Limb (tissue), 2 donors: Measurements from ENCODE around the gene CFAP46.
"Not testable (repeated sequence)": the region's sequence is repeated elsewhere in the genome, so short reads cannot be mapped to it uniquely, and the experiment has no call there.

Source experiments
- DNase-seq, 2 donors: peaks; one replicate each; pipeline ENCODE4 v3.0.0-alpha.2; 2016; ENCODE audit errors: extremely low spot score in 2 of 2

CFAP46 gene

DNA sequence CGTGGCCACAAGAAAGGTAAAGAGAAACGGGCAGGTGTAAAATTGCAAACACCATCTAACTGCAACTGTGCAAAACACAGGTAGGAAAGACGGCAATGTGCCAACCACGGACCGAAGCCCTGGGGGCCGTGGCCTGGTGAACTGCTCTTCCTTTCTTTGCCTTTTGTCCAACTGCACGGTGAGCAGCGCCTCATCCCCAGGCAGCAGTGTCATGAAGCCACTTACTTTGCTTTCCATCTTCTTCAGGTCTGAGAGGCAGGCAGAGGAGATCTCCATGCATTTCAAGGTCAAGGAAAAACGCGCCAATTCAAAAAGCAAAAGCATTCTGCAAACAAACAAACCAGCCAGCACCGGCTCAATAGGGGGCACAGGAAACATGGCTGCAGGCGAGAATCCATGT, 12.9 kb downstream of the CFAP46 start:
- no peak for DNase-seq

- no peak for DNase-seq
Observed at GRCh38 chr10:132928261-132928660, 14.1 kb downstream of the CFAP46 start.

GRCh38 chr10:132927824-132928223, 14.5 kb downstream of the CFAP46 start:
- no peak for DNase-seq

DNA sequence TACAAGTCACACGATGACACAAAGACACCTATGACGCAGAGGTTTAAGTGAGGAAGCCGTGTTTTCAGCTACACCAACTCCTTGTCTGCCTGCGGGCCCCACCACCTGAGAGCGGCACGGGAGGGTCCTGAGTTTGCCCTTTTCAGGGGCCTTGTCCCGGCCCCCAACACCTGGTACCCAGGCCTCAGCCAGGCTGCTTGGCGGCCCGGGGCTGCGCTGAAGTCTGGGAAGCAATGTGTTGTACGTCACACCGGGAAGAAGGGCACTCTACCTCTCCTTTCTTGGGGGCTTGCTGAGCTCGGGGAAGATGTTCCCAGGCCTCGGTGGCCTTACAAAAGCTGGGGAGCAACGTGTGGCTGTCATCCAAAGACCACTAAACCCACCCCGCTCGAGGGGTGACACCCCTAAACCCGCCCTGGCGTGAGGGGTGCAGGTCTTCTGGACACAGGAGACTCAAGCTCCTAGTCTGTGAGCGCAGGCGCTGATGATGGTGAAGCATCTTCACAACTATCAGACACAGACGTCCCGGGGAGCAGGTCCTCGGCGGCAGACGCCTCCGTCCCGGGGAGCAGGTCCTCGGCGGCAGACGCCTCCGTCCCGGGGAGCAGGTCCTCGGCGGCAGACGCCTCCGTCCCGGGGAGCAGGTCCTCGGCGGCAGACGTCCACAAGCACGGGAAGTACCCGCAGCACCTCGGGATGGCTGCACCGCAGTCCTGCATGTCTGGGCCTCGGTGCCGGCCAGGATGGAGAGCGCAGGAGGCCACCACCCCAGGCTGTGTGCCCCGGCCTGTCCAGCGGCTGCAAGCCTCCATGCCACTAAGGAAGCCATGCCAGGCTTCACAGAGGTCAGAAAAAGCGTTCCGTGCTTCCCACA, 15.4 kb downstream of the CFAP46 start:
- no peak for DNase-seq

DNA sequence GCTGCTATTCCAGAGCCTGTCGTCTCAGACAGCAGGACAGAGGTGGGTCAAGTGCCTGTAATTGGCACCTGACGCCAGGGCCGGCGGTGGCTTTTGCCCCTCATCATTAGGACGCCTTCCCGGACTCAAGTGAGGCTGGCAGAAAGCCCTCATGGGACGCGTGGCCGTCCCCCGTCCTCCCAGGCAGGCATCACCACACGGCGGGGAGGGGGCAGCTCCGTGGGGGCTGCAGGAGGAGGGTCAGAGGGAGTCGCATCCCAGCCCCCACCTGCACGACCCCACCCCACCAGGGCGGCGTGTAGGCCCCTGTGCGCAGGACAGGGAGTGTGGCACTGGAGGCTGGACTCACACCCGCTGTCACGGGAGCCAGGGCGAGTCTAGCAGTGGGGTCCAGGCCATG, 16.3 kb downstream of the CFAP46 start:
- DNase-seq: no peak

DNA sequence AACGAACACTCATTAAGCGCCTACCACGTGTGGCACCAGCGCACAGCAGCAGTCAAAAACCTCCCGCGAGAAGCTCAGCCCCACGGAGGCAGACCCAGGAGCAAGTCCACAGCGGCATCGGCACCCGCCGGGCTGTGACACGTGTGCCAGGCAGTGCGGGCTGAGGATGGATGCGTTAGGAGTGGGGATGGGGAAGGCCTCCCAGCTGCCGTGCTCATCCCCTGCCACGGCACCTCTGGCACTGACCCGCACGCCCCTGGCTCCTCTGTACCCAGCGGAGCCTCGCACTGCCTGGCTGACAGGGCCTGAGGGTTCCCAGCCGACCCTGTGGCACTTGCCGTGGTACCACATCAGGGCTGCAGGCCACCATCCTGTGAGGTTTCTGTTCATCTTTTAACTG, 16.8 kb downstream of the CFAP46 start:
- DNase-seq: no peak

DNA sequence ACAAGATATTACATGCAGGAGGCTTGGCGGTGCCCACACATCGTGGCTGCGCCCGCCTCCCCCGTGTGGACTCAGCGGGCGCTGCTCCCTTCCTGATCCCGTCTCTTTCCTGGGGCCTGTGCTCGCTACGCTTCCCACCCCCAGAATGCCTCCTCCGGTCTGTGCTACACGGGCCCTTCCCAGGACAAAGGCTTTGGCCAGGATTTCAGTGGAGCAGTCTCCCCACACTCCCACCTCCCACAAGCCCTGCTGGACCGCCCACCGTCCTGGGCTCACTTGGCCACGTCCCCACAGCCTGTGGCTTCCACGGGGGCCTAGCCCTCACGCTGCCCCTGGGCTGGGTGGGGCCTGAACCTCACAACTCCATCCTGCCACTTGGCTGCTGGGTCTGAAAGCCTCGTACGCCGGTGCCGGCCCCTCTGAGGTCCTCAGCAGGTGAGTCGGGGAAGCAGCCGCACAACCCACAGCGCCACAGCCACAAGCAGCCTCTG, 17.3 kb downstream of the CFAP46 start:
- no peak for DNase-seq

GRCh38 chr10:132924046-132924952, 18.1 kb downstream of the CFAP46 start:
- DNase-seq: no peak

DNA sequence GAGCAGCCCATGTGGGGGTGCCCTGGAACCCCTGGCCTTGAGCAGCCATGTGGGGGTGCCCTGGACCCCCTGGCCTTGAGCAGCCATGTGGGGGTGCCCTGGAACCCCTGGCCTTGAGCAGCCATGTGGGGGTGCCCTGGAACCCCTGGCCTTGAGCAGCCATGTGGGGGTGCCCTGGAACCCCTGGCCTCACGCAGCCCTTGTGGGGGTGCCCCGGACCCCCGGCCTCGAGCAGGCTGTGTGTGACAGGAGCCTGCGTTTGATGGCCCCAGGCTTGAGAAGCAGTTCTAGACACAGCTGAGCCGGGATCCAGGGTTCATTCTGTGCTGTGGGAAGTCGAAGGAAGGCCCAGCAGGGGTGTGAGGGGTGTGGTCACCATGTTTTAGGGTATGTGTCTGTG, 19.0 kb downstream of the CFAP46 start:
- DNase-seq: not testable (repeated sequence)

GRCh38 chr10:132922872-132923271, 19.5 kb downstream of the CFAP46 start:
- DNase-seq: no peak

DNA sequence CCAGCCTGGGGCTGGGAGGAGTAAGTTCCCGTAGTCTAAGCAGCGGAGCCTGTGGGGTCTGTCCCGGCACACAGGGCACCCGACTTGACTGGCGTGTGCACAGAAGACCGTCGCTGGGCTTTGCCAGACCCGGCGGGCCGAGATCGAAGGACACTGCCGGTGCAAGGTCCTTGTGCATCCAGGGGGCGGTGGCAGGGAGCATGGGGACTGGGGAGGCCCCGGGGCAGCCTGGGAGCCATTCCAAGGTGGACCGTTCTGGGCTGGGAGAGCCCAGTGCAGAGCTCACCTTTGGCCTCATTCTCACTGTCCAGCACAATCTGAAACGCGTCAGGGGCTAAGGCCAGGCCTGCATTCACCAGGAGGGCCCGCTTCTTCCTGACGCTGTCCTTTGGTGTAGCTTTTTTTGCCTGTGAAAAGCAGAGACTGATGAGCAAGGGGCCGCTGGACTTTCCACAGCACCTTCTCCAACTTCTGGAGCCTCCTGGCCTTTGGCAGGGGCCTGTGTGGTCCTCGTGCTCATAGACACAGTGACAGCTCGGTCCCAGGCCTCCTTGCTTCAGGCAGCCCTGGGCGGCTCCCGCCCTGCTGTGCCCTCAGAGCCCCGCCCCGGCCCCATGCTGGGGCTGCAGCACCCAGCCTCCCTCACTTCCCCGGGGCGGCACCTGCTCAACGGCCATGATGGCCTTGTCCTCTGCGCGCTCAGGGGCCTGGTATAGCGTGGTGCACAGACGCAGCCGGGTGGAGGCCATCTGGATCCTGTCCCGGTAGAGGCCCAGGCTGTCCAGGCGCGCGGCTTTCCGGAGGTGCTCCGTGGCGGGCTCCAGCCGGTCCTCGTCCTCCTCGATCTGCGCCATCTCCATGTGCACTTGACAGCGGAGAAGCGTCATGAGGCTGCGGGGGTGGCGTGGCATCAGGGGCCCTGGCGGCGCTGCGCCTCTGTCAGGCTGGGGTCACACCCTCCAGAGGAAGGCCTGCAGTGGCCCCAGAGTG, 20.3 kb downstream of the CFAP46 start:
- DNase-seq: no peak

DNA sequence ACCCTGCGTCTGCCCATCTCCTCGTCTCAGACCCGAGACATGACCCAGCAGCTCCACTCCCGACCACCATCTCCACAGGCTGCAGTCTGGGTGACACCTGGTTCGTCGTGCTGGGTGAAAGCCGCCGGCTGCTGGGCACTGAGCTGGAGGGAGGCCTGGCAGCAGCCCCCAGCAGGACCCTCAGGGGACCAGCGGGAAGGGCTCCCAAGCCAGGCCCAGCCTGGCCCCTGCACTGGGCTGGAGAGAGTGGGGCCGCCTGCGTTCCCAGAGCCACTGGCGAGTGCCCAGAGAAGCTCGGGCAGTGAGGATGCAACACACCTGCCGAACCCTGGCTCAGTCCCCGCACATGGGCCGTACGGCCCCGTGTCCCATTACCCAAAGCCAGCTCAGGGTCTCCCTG, 21.3 kb downstream of the CFAP46 start:
- no peak for DNase-seq

- DNase-seq: no peak
Observed at GRCh38 chr10:132920101-132920925, 22.1 kb downstream of the CFAP46 start.

GRCh38 chr10:132919374-132920100, 22.8 kb downstream of the CFAP46 start:
- no peak for DNase-seq

- DNase-seq: no peak
Observed at GRCh38 chr10:132918617-132919373, 23.6 kb downstream of the CFAP46 start.

GRCh38 chr10:132918264-132918616, 24.1 kb downstream of the CFAP46 start:
- DNase-seq: no peak

DNA sequence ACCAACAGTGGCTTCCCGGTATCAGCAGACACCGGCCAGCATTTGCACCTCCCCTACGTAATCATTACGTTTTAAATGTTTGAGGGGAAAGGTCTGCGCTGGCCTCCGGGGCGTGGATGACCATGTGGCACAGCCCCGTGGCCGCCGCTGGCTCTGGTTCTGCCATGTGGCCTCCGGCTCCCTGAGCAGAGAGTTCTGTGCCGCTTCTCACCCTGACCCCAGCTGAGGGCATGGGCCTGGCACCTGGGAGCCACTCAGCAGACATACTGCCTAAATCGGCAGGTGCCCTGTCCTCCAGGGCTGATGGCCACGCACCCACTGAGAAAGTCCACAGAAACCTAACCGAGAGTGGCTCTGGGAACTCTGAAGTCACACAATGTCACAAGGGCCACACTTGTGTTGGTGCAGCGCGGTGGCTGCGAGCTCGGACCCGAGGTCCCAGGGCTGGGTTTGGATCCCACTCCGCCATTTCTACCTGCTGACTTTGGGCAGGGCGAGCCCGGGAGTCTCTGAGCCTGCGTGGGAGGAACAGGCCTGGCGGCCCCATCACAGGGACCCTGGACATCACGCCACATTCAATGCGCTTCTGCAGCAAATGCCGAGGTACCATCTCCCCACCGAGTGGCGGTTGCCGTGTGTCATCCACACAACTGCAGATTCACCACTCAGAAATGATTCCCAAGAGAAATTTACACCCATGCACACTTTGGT, 25.3 kb downstream of the CFAP46 start:
- no peak for DNase-seq

DNA sequence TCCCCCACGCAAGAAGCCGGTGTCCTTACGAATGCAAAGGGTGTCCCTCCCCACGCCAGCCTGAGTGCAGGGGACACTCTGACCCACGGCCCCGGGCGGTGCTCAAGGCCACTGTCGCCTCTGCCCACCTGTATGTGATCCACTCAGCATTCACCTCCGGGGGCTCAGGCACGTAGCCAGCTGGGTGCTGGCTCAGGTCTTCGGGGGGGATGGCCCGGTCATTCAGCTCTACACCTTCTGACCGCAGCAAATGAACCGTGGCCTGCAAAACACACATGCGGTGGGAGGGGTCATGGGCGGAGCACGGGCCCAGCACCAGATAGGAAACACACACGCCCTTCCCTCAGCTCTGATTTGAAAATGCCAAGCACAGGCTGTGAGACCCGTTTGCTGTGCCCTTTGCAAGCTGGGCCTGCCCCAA, 25.9 kb downstream of the CFAP46 start:
- no peak for DNase-seq
